ENCODE measurements around the gene MOSPD2.

MOSPD2 gene

DNA sequence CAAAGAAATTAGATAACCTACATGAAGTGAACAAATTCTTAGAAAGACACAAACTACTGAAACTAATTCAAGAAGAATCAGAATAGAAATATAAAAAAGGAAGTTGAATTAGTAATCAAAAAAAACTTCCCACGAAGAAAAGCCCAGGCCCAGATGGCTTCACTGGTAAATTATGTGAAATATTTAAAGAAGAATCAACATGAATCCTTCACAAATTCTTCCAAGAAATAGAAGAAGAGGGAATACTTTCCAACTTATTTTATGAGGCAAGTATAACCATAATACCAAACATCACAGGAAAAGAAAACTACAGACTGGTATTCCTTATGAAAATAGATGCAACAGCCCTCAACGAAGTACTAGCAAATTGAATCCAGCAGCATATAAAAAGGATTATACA lies 30.7 kb downstream of the MOSPD2 start:
- FAIRE-seq (no peak), DNase-seq (ENCODE audit: insufficient read length, low spot score) (no peak)

DNA sequence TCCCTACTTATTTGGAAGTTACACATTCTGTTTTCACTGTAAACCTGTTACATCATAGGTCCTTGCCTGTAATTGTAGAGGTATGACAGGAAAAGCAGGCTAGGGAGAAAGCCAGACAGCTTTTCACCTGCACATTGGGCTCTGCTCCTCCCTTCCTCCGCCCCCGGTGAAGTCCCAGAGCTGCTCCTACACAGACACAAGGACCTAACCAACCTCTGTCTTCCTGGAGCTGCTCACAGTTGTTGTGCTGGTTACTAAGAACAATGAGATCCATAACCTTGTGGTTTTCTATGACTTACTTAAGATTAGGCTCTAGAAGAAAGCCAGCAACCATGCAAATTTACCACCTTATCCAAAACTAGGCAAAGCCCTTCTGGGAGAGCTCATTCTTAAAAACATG lies 40.0 kb downstream of the MOSPD2 start:
- no peak for FAIRE-seq
- no peak for DNase-seq (ENCODE audit: insufficient read length, low spot score)

DNA sequence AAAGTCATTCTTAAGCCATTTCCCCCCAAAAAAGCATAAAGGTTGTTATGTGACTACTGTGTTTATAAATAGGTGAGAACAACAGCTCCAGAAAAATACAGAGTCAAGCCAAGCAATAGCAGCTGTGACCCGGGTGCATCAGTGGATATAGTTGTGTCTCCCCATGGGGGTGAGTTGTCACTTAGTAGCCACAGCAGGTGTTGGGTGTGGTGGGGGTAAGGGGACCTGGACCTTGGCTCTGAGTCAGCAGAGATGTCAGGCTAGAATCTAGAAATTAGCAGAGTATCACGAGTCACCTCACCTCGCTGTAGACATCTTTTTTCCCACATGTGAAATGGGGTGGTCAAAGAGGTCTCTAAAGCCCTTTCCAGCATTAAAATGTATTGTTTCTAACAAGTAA lies 42.4 kb downstream of the MOSPD2 start:
- DNase-seq (ENCODE audit: insufficient read length, low spot score) (no peak), FAIRE-seq (no peak)

DNA sequence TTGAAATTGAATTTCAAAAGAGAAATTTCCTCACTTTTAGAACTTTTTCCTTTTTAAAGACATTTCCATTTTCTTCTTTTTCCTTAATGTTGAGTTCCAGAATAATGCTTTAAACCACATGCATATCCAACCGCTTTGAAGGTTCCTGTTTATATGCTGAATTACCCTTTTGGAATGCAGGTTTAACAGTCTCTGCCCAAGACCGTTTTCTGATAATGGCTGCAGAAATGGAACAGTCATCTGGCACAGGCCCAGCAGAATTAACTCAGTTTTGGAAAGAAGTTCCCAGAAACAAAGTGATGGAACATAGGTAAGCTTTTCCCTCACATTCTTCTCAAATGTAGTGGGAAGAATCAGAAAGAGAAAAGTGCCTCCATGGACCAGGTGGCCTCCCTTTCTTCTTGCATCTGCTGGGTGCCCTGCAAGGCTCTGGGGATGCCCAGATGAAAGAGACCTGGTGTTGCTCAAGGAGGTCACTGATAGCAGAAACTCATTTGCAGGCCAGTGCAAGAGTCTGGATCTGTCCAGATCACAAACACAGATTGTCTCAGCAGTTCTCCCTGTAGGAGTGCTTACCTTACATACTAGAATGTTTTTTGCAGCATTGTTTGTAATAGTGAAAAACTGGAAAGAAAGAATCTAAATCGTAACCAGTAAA lies 42.9 kb downstream of the MOSPD2 start:
- DNase-seq (ENCODE audit: insufficient read length, low spot score) = no peak
- FAIRE-seq = no peak

DNA sequence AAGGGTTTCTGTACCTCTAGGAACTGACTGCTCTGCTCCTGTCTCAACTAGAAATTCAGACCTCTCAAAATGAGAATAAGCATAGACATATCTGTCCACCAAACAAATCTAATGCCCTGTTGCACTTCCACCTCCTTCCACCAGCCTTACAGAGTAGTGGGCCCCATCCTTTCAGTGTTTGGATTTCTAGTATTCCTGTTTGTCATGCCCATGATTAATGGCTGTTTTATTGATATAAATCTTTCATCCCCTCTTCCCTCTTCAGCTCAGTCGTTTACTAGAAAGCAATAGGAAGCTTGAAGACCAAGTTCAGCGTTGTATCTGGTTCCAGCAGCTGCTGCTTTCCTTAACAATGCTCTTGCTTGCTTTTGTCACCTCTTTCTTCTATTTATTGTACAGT lies 46.2 kb downstream of the MOSPD2 start:
- DNase-seq (ENCODE audit: insufficient read length, low spot score) (no peak), FAIRE-seq (no peak)

DNA sequence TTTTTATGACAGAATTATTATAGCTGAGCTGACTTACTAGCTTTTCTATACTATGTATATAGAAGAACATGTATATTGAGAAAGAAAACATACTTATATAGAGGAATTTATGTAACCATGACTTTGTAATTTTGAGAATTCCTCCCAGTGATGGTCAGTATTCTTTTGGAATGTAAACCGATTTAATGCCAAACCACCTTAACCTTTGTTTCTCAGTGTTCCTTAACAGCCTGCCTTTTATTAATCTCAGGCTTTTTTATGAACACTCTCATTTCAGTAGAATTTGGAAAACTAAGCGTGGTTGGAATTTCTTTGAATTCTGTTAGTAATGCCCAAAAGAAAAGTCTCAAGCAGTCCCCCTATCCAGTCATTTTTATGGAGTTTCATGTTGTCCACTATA lies 47.0 kb downstream of the MOSPD2 start:
- DNase-seq (ENCODE audit: insufficient read length, low spot score) = no peak
- FAIRE-seq = no peak

DNA sequence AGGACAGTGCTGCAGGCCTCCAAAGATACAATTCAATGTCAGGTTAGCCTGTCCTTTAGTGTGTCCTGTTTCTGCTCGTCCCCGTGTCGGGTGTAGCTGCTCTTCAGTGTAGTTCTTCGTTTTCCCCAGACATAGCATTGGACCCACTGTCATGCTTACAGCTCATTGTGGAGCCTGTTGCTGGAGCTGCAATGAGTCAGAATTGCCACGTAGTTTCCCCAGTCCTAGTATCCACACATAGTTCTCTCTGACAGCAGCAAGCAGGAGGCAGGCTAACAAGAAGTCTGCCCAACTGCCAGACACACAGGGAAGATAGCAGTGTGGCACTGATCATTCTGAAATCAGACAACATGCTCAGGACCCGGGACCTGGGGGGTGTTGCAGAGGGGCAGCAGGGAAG lies 49.2 kb downstream of the MOSPD2 start:
- no peak for DNase-seq (ENCODE audit: insufficient read length, low spot score)
- FAIRE-seq = no peak

DNA sequence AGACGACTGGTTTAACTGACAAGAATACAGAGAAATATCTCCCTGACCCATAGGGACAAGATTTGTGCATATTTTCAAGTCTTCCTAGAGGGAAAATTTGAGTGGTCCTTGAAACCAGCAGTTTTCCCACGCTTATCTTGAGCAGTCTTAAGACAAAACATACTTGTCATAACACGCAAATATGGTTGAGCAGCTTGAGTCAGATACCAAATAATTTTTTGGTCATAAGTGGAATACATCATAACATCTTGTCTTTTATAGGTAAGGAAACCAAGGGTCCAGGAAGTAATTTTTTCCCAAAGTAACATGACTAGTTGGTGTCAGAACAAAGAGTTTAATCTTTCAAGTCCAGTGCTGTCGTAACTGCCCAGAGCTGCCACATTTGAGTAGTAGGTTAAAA lies 50.5 kb downstream of the MOSPD2 start:
- FAIRE-seq = no peak
- no peak for DNase-seq (ENCODE audit: insufficient read length, low spot score)

DNA sequence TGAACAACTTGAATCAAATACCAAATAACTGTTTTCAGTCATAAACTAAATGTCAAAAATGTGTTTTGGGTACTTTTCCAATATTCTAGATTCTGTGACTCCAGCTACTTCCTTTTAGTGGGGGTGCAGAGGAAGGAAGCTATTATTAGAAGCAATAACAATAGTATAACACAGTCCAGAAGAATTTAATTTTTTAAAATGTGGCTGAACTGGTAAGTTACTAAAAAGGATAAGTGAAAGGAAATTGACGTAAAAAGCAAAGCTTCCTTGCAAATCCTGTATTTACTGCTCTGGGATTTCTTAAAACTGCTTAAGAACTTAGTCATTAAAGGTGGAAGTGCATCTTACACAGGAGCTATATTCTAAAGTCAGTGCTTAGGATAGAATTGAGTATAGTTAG lies 53.2 kb downstream of the MOSPD2 start:
- no peak for DNase-seq (ENCODE audit: insufficient read length, low spot score)
- FAIRE-seq = no peak

DNA sequence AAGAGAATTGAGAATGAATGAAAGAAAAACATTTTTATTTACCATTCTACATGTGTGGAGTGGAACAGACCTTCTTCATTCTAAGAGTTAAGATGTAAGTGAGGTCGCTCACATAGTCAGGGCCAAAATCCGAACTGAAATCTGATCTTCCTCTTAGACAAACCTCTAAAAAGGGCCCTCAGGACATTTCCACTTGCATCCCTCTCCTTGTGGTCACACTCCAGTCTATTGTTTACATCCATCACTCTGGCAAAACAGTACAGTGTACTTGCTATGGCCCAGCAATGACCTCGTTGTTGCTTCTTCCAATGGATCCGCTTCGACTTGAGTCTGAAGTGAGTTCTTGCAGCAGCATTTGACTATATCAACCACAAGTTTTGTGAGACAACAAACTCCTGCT lies 54.2 kb downstream of the MOSPD2 start:
- FAIRE-seq = no peak
- DNase-seq (ENCODE audit: insufficient read length, low spot score) = no peak

DNA sequence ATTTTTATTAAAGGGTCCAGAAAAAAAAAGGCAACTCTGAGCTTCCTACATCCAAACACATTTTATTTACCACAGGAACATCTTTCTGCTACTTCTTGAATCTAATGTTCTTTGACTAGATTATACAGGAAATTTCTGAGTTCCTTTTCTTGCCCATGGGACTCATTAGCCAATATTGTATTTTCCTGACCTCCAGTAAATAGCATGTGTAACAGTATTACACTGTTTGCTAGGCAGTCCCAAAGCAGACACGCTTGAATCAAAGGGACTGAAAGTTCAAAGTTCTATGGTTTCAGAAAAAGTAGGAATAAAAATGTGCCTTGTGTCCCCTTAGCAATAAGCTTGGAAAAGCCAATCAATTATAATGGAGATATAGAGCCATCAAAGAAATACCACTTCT lies 57.4 kb downstream of the MOSPD2 start:
- no peak for DNase-seq (ENCODE audit: insufficient read length, low spot score)
- no peak for FAIRE-seq

DNA sequence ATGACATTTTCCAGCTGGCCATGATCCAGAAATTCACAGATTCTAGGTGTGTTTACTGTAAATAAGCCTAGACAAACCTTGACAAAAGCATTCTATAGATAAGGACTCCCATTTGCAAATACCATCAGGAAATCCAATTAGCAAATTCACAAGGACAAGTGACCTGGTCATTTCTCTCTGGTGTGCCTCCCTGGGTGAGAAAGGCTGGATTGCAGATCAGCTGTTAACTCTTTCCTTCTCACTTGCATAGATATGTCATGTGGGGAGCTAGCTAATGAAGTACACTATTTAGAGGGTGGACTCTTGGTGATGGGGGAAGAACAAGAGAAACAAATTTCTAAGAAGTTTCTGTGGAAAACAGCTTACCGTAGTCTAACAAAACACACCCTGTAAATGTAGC lies 58.9 kb downstream of the MOSPD2 start:
- DNase-seq (ENCODE audit: insufficient read length, low spot score) (no peak), FAIRE-seq (no peak)

DNA sequence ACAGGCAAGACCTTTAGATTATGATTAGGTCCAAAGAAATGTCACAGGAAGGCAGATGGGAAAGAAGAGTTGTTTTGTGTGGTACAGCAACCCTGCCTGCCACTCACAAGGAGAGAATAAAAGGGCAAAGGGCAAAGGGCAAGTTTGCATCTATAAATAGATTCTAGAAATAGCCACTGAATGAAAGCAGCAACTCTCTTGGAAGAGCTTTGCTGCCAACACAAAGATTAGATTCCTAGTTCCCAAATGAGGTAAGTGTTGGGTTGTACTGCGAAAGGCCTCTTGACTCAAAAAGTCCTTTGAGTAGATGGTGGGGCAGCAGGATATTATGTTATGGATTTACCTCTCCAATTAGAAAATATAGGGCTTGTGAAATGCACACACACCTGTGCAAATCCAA lies 61.2 kb downstream of the MOSPD2 start:
- no peak for DNase-seq (ENCODE audit: insufficient read length, low spot score)
- FAIRE-seq = no peak

DNA sequence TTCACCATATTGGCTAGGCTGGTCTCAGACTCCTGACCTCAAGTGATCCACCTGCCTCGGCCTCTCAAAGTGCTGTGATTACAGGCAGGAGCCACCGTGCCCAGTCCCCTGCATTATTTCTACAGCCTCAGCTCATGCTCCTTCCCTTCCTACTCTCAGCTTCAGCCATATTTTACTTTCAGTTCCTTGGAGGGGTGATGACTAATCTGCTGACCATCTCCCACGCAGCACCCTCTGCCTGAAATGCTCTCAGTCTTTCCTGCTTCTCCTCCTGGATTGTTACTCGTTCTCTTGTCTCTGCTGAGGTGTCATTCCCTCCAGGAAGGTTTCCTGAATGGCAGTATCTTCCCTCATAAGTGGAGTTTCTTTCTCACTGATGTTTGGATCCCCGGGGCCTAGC lies 63.3 kb downstream of the MOSPD2 start:
- FAIRE-seq (no peak), DNase-seq (ENCODE audit: insufficient read length, low spot score) (no peak)

DNA sequence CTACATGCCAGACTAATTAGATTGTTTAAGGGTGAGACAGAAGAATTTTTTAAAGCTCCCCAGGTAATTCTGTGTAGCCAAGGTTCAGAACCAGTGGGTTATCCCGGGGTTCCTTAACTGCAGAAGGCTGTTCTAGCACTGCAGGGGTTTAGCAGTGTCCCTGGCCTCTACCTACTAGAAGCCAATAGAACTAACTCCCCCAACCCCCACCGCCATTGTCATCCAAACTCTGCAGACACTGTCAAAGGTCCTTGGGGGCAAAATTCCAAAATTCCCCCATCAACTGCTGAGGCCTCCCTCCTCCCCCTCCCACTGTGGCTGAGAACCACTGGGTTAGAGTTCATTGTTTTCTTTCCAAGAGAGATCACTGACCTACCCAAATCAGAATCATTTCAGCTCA lies 66.4 kb downstream of the MOSPD2 start:
- FAIRE-seq (no peak), DNase-seq (ENCODE audit: insufficient read length, low spot score) (no peak)

DNA sequence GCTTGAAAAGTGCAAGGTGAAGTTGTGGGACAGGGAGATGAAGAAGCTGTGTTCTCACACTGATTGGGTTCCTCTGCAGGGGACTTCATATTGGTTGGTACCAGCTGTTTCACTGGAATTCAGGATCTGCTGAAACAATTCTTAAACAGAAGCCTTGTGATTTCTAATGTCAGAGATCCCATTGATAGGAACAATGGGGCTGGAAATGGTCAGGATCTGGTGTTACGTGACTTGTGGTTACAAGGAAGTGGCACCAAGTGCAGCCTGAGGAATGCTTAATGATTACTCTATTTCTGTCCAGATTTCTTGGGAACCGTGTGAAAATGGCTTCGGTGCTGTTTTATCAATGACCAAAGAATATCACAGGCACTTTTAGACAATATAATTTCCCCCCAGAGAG lies 68.1 kb downstream of the MOSPD2 start:
- no peak for DNase-seq (ENCODE audit: insufficient read length, low spot score)
- FAIRE-seq = no peak

DNA sequence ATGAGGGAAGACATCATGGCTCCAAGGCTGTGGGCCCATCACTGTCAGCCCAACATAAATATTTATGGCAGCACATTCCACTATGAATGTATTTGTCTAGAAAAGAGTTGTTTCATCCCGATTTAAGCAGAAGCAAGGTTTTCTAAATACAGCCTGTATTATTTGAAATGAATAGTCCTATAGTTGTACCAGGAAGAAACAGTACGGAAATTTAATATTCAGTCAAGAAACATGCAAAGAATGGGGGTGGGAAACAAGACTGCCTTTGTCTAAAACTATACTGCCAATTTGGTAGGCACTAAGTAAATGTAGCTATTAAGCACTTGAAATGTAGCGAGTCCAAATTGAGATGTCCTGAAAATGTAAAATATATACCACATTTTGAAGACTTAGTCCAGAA lies 69.1 kb downstream of the MOSPD2 start:
- no peak for FAIRE-seq

DNA sequence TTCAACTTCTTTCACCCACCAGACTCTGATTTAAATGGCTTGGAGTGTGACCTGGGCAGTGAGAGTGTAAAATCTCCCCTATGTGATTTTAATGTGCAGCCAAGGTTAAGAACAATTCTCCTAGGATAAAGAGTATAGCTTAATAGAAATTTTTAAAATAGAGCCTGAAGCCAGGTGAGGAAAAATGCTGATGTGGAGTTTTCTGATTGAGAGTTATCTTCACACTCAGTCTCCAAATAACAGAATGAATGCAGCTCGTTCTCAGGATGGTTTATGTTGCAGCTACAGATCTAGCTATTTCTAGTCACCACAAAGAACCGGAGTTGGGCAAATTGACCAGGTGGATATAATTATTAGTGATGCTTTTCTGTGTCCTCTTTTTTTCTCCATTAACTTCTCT lies 70.7 kb downstream of the MOSPD2 start:
- DNase-seq (ENCODE audit: insufficient read length, low spot score) = no peak
- FAIRE-seq = no peak

More for the DNA sequence above, 69.1 kb downstream of the MOSPD2 start:
- no peak for DNase-seq (ENCODE audit: insufficient read length, low spot score)

DNA sequence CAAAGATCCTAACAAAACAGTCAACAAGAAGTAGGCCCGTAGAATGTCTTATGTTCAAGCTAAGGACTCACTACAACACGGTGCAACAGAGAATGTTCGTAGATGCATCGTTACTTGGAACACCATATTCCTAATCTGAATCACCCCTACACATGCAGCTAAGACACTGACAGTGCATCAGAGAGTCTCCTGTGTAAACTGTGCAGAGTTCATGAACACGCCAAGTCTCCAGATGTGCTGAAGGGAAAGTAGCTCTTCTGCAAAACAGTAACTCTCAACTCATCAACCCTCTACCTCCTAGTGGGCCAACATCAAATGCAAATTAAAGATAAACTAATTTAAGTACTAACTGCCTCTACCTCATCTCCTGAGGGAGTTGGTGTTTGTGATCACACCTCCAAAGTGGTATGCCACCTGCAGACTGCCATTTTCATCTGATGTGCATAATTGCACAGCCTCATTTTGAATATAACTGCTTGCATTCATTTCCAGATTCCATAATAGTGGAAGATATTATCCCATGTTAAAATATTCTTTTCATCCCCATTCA lies 73.5 kb downstream of the MOSPD2 start:
- DNase-seq (ENCODE audit: insufficient read length, low spot score) = no peak
- no peak for FAIRE-seq

DNA sequence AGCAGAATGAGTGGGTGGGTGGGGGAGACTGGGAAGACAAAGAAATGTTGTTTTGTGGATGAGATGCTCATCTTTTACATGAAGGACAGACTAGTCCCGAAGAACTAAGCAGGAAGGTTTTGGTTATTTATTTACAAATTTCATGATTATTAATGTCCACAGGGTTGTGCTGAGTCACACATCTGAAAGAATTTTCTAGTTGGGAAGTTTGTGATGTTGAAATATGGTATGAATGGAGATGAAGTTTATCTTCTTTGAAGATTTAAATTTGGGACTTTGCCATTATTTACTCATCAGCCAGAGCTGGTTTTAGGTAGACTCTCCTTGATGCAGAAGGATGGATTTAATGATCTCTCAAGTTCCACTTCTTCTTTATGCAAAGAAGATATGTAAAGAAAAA lies 75.5 kb downstream of the MOSPD2 start:
- FAIRE-seq = no peak
- DNase-seq (ENCODE audit: insufficient read length, low spot score) = no peak

DNA sequence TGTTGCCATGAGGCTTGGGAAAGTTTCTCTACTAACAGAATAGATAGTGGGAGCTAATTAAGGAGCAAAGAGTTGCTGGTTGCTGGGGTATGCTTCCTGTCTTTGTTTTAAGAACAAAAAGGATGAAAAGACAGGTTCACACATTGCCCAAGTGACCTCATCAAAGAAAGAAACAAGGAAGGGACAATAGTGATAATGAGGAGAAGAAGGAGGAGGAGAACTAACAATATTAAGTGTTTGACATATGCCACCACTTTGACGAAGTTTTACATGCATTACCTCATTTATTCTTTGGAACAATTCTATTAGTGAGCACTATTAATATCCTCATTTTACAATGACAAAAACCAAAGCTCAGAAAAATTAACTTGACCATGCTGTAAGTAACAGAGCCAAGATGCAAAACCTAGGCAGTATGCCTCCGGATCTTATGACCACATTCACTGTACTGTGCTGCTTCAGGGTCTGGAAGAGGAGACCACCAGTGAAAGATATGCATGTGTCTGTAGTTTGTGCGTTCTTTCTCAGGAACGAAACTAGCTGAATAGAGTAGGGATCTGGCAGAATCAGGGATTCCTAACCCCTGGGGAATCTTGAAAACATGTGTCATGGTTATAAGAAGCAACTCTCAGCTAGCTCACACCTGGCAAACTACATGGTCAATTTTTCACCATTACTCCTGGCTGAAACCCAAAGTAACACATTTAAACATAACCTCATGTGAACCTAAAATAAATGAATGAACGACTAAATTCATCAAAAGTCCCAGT lies 83.8 kb downstream of the MOSPD2 start:
- FAIRE-seq = no peak
- no peak for DNase-seq (ENCODE audit: insufficient read length, low spot score)

DNA sequence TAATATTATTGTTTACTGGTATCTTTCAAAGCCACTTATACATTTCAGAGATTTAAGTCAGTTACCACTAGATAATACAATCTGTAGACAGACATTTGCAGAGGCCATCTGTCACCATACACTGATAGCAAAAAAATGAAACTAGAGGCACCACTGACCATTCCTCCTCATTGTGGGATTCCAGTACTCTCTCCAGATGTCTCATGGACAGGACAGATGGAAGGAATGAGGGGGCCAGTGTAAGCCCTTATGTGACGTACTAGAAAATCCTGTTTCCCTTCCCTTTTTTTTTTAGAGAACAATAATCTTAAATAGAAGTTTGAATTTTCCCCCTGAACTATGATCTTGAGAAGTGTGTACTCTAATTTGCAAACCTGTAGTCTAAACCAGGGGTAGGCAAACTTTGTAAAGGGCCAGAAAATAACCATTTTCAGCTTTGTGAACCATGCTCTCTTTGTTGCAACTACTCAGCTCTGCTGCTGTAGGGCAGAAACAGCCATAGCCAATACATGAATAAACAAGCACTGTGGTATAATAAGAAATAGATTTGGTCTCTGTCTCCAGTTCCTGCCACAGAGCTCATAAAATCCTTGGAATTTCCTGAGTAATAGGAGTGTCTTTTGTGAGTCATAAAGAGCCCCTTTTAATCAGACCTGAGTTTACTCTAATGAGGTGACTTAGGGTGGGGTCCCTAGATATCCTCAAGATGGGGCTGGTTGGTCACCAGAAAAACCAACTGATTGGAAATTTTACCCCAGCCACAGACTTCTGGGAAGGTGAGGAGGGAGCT lies 90.4 kb downstream of the MOSPD2 start:
- FAIRE-seq (no peak), DNase-seq (ENCODE audit: insufficient read length, low spot score) (no peak)

Measured in GM19239 (cell line).